Measurements from ENCODE around the gene CBX1.

DNA sequence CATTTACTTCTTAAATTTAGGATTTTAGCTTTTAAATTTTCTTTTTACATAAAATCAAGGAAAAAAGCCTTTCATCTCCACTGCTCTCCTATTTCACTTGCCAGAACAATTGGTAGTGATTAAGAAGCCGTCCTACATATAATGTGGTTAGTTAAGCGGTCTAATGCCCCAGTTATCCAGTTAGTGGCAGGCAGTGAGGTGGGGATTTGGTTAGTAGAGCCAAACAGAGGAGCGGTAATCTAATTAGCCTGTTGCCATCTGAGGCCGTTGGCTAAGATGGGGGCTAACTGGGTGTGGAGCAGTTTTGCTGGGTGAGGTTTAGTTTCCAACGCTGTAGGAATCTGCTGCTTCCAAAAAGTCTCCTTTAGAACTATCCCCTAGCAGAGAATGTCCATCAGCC, 28.7 kb upstream of the CBX1 start:
- TF ChIP-seq, protein P1, sequence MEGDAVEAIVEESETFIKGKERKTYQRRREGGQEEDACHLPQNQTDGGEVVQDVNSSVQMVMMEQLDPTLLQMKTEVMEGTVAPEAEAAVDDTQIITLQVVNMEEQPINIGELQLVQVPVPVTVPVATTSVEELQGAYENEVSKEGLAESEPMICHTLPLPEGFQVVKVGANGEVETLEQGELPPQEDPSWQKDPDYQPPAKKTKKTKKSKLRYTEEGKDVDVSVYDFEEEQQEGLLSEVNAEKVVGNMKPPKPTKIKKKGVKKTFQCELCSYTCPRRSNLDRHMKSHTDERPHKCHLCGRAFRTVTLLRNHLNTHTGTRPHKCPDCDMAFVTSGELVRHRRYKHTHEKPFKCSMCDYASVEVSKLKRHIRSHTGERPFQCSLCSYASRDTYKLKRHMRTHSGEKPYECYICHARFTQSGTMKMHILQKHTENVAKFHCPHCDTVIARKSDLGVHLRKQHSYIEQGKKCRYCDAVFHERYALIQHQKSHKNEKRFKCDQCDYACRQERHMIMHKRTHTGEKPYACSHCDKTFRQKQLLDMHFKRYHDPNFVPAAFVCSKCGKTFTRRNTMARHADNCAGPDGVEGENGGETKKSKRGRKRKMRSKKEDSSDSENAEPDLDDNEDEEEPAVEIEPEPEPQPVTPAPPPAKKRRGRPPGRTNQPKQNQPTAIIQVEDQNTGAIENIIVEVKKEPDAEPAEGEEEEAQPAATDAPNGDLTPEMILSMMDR (IDR thresholded peaks at IDR 0.05; ENCODE audit: low read depth, low read length, poor library complexity, severe bottlenecking) = no peak
- no peak for TF ChIP-seq EZH2phosphoT487 (IDR thresholded peaks at IDR 0.05; ENCODE audit: borderline replicate concordance, low read length)

Data from DOHH2 (cell line).